GM23338 (cell line): Measurements from ENCODE around the gene CTRB2. TPM values are rescaled to one million over a fixed set of nuclear protein-coding genes. Genes with fewer than 3 reads are reported as not detected.

ENCODE experiments used
- ATAC-seq: fragments of 200-7000 bp; cut with Tn5 transposase; 3 replicates; pipeline ENCODE4 v1.9.1; 2020
- DNase-seq: peaks from one replicate; pipeline ENCODE4 v3.0.0-alpha.2; 2015; ENCODE audit warnings: low spot score
- H2AFZ ChIP-seq: fragments of 200-600 bp; sonication (generic); 2 replicates; pipeline ENCODE4 v1.8.0; 2016; ENCODE audit warnings: antibody characterized with exemption, mild to moderate bottlenecking, moderate library complexity
- H3F3A ChIP-seq: fragments of 200-600 bp; sonication (generic); replicated peaks from 2 replicates; pipeline ENCODE4 v1.8.0; 2017; ENCODE audit warnings: antibody characterized with exemption, mixed run types, low read depth
- H3K27ac ChIP-seq: fragments of 200-600 bp; sonication (generic); 2 replicates; pipeline ENCODE4 v1.6.1; 2016; ENCODE audit warnings: low read depth
- H3K27me3 ChIP-seq: fragments of 200-600 bp; sonication (generic); 2 replicates; pipeline ENCODE4 v1.8.0; 2016; ENCODE audit warnings: mild to moderate bottlenecking, mixed run types, moderate library complexity; ENCODE audit not compliant: insufficient read depth
- H3K36me3 ChIP-seq: fragments of 200-600 bp; sonication (generic); 2 replicates; pipeline ENCODE4 v1.8.0; 2016; ENCODE audit warnings: mild to moderate bottlenecking; ENCODE audit not compliant: insufficient read depth
- H3K4me1 ChIP-seq: fragments of 200-600 bp; sonication (generic); 2 replicates; pipeline ENCODE4 v1.8.0; 2016; ENCODE audit warnings: mild to moderate bottlenecking, moderate library complexity; ENCODE audit not compliant: insufficient read depth
- H3K4me2 ChIP-seq: fragments of 200-600 bp; sonication (generic); 2 replicates; pipeline ENCODE4 v1.7.1; 2017; ENCODE audit warnings: mixed run types
- H3K4me3 ChIP-seq: fragments of 200-600 bp; sonication (generic); 2 replicates; pipeline ENCODE4 v1.6.1; 2016; ENCODE audit warnings: mixed run types
- H3K79me2 ChIP-seq: fragments of 200-600 bp; sonication (generic); replicated peaks from 2 replicates; pipeline ENCODE4 v1.8.0; 2017; ENCODE audit warnings: mild to moderate bottlenecking; ENCODE audit not compliant: insufficient read depth
- H3K9me2 ChIP-seq: fragments of 200-600 bp; sonication (generic); 2 replicates; pipeline ENCODE4 v1.8.0; 2017; ENCODE audit not compliant: insufficient read depth
- H4K20me1 ChIP-seq: fragments of 200-600 bp; sonication (generic); replicated peaks from 2 replicates; pipeline ENCODE4 v1.8.0; 2017; ENCODE audit warnings: mild to moderate bottlenecking; ENCODE audit not compliant: insufficient read depth
- H3K27ac Mint-ChIP-seq: 2 replicates; pipeline ENCODE4 v1.8.0; 2020; ENCODE audit warnings: inconsistent platforms, mild to moderate bottlenecking, moderate library complexity, mixed read lengths
- H3K27me3 Mint-ChIP-seq: 3 replicates; pipeline ENCODE4 v1.8.0; 2022; ENCODE audit warnings: low read depth, mild to moderate bottlenecking, moderate library complexity, mixed read lengths, inconsistent platforms; ENCODE audit not compliant: insufficient read depth, poor library complexity
- H3K36me3 Mint-ChIP-seq: 3 replicates; pipeline ENCODE4 v1.8.0; 2021; ENCODE audit warnings: low read depth, mild to moderate bottlenecking, inconsistent platforms, moderate library complexity, mixed read lengths
- H3K4me1 Mint-ChIP-seq: 3 replicates; pipeline ENCODE4 v1.8.0; 2020; ENCODE audit warnings: mild to moderate bottlenecking, inconsistent platforms, mixed read lengths
- H3K4me3 Mint-ChIP-seq: 3 replicates; pipeline ENCODE4 v1.8.0; 2021; ENCODE audit warnings: moderate library complexity, mild to moderate bottlenecking, inconsistent platforms, mixed read lengths
- H3K9me3 Mint-ChIP-seq: 3 replicates; pipeline ENCODE4 v1.8.0; 2020; ENCODE audit warnings: moderate library complexity, mild to moderate bottlenecking, inconsistent platforms, mixed read lengths
- CREB1 ChIP-seq: fragments of 250-450 bp; sonication (Bioruptor Pico); IDR thresholded peaks from 2 replicates; pipeline ENCODE4 v1.5.0; 2020; ENCODE audit warnings: low read depth, mild to moderate bottlenecking, moderate library complexity
- EZH2 ChIP-seq: fragments of 200-600 bp; sonication (generic); IDR thresholded peaks from one replicate; pipeline ENCODE4 v1.8.0; 2017; ENCODE audit warnings: antibody characterized with exemption, mild to moderate bottlenecking, low read depth; ENCODE audit not compliant: unreplicated experiment
- EZH2phosphoT487 ChIP-seq: fragments of 200-600 bp; sonication (generic); IDR thresholded peaks from one replicate; pipeline ENCODE4 v1.8.1; 2018; ENCODE audit warnings: antibody characterized with exemption; ENCODE audit not compliant: unreplicated experiment
- NANOG ChIP-seq: IDR thresholded peaks from 2 replicates; pipeline ENCODE4 v1.6.1; 2016; ENCODE audit warnings: antibody characterized with exemption, borderline replicate concordance
- REST ChIP-seq: IDR thresholded peaks from one replicate; pipeline ENCODE4 v1.6.1; 2018; ENCODE audit warnings: antibody characterized with exemption; ENCODE audit not compliant: unreplicated experiment
- ZNF114 ChIP-seq: fragments of 250-450 bp; sonication (Bioruptor Pico); IDR thresholded peaks from 2 replicates; pipeline ENCODE4 v1.5.0; 2020; ENCODE audit warnings: mild to moderate bottlenecking, moderate library complexity
- ZNF331 ChIP-seq: fragments of 250-450 bp; sonication (Bioruptor Pico); IDR thresholded peaks from 2 replicates; pipeline ENCODE4 v1.5.0; 2020; ENCODE audit warnings: low read depth, mild to moderate bottlenecking, moderate library complexity
- polyA plus RNA-seq: library from polyadenylated mRNA; unstranded; fragments of >200 nt; fragmentation: Nextera tagmentation; extraction: Ambion mirVana; gene quantifications from 2 replicates; pipeline ENCODE4 v1.2.1, GENCODE V29; 2016
- total RNA-seq: library from RNA; depleted of rRNA; stranded (reverse); fragments of >200 nt; shearing (Covaris generic); gene quantifications from 2 replicates; pipeline ENCODE4 v1.2.3, GENCODE V29; 2014
- TF ChIP-seq, protein P1 (sequence below), 2 experiments: fragments of 200-600 bp in 1 of 2; sonication (generic) in 1 of 2; conservative IDR thresholded peaks; 2 replicates each; pipeline versions ENCODE4 v1.5.1 to v1.6.1; 2016 to 2017; ENCODE audit warnings: antibody characterized with exemption in 2 of 2, low read depth in 2 of 2, mild to moderate bottlenecking in 2 of 2, moderate library complexity in 1 of 2
- TF ChIP-seq, protein P2 (sequence below): IDR thresholded peaks from 2 replicates; pipeline ENCODE4 v1.6.1; 2016; ENCODE audit warnings: antibody characterized with exemption

CTRB2 gene
- total and polyA plus RNA-seq, 2 experiments from 2014 or later = not detected

DNA sequence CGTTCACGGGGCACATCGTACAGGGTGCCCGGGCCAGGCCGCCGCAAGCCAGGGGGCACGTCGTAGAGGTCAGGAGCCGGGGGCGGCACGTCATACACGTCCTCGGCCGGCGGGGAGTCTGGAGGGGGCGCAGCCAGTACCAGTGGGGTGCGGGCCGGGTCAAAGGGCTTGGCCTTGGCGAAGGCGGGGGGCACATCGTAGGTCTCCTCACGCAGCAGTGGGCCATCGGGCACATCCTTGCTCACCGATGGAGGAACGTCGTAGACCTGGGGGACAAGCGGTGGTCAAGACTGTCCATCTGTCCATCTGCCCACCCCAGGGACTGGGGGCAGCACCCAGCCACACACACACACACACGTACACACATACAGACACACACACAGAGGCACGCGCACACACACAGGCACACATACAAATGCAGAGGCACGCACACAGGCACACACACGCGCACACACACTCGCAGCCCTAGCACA, 28.8 kb upstream of the CTRB2 start (continued):
- TF ChIP-seq REST (no peak), NANOG (no peak), EZH2 (no peak), ZNF331 (no peak), ZNF114 (CRISPR knock-in tag) (no peak), CREB1 (CRISPR knock-in tag) (no peak)
- TF ChIP-seq, protein P1, sequence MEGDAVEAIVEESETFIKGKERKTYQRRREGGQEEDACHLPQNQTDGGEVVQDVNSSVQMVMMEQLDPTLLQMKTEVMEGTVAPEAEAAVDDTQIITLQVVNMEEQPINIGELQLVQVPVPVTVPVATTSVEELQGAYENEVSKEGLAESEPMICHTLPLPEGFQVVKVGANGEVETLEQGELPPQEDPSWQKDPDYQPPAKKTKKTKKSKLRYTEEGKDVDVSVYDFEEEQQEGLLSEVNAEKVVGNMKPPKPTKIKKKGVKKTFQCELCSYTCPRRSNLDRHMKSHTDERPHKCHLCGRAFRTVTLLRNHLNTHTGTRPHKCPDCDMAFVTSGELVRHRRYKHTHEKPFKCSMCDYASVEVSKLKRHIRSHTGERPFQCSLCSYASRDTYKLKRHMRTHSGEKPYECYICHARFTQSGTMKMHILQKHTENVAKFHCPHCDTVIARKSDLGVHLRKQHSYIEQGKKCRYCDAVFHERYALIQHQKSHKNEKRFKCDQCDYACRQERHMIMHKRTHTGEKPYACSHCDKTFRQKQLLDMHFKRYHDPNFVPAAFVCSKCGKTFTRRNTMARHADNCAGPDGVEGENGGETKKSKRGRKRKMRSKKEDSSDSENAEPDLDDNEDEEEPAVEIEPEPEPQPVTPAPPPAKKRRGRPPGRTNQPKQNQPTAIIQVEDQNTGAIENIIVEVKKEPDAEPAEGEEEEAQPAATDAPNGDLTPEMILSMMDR (conservative IDR thresholded peaks at IDR 0.05; ENCODE audit: low read depth in 2 of 2) = no peak

DNA sequence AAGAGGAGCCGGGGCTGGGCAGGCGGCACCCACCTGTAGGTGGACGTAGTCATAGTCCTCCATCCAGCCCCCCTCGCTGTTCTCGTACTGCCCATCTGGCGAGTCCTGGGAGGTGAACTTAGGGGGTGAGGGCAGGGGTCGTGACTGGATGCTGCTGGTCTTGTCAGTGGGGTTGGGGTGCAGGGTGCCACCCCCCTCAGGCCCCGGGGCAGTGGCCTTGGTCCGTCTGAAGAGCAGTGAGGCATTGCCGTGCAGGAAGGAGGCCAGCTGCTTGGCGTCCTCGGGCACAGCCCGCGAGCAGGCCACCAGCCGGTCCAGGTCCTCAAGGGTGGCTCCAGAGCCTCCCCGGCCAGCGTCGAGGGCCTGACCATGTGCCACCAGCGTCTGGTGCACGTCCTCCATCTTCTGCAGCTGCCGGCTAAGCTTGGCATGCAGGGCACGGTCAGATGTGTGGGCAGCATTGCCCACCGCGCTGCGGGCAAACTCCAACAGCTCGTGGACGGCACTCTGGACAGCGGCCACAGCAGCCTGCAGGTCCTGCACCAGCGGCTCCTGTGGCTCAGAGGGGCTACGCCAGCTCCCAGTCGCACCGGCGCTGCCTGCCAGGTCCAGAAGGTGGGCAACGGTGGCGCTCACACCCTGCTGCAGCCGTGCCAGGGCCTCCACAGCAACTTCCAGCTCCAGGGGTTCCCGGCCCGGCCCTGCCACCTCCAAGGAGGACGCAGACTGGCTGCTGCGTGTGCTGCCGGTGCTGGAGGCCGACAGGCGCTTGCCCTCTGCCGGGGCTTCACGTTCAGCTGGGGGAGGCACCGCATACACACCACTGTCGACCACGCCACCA, 28.1 kb upstream of the CTRB2 start:
- Mint-ChIP-seq H3K27ac (no peak overlapping the region), H3K27me3 (peaks cover 27% of the 10 kb centered on the region), H3K4me3 (no peak overlapping the region), H3K9me3 (no peaks in the 10 kb centered on the region), H3K36me3 (peaks cover 63% of the 10 kb centered on the region), H3K4me1 (peaks cover 10% of the 10 kb centered on the region)
- ATAC-seq = no peak
- Histone ChIP-seq H3K4me1 (no peaks in the 10 kb centered on the region; the same call in 1 of the 2 replicates), H3F3A (peaks cover 21% of the 10 kb centered on the region), H3K27me3 (no peaks in the 10 kb centered on the region), H3K4me3 (no peak overlapping the region), H2AFZ (no peak overlapping the region), H3K9me2 (no peaks in the 10 kb centered on the region), H3K79me2 (peaks cover 33% of the 10 kb centered on the region), H3K36me3 (peaks cover 27% of the 10 kb centered on the region; the same call in 1 of the 2 replicates), H3K4me2 (no peak overlapping the region), H4K20me1 (peaks cover 10% of the 10 kb centered on the region), H3K27ac (peak overlapping the region; percentile 78; the same call in 1 of the 2 replicates)
- DNase-seq = no peak
- TF ChIP-seq, protein P2, sequence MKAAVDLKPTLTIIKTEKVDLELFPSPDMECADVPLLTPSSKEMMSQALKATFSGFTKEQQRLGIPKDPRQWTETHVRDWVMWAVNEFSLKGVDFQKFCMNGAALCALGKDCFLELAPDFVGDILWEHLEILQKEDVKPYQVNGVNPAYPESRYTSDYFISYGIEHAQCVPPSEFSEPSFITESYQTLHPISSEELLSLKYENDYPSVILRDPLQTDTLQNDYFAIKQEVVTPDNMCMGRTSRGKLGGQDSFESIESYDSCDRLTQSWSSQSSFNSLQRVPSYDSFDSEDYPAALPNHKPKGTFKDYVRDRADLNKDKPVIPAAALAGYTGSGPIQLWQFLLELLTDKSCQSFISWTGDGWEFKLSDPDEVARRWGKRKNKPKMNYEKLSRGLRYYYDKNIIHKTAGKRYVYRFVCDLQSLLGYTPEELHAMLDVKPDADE = no peak
- TF ChIP-seq, protein P1 (conservative IDR thresholded peaks at IDR 0.05; ENCODE audit: low read depth in 2 of 2) = no peak
- TF ChIP-seq EZH2 (no peak), EZH2phosphoT487 (no peak)
